GM12878 (cell line): Measurements from ENCODE around the gene PLTP. TPM values are rescaled to one million over a fixed set of nuclear protein-coding genes. Genes with fewer than 3 reads are reported as not detected.

Source experiments
- ATAC-seq: fragments of 200-7000 bp; cut with Tn5 transposase; 3 replicates; pipeline ENCODE4 v1.9.1; 2020; ENCODE audit warnings: mild to moderate bottlenecking, moderate library complexity
- BruUV-seq: library from RNA; stranded (reverse); fragments of 400-500 nt; replicated peaks from 2 replicates; lab custom pipeline; 2021; lab: Mats Ljungman, UMichigan
- CTCF ChIA-PET: fragments of 300-600 bp; sonication (Branson Sonifier 250); formaldehyde crosslinking; extraction: SDS; loops from one replicate; lab custom pipeline; 2021; ENCODE audit warnings: inconsistent platforms; lab: Yijun Ruan, JAX
- POLR2A ChIA-PET: fragments of 350-600 bp; formaldehyde crosslinking; extraction: SDS; loops from one replicate; lab custom pipeline; 2021; ENCODE audit warnings: inconsistent platforms; lab: Charles Lee
- RAD21 ChIA-PET: fragments of 300-600 bp; sonication (Branson Sonifier 250); formaldehyde crosslinking; loops from one replicate; lab custom pipeline; 2023; ENCODE audit warnings: antibody characterized with exemption; ENCODE audit not compliant: unreplicated experiment; lab: Charles Lee
- SMC1A ChIA-PET: fragments of 300-600 bp; sonication (Branson Sonifier 250); formaldehyde crosslinking; loops from one replicate; lab custom pipeline; 2023; ENCODE audit not compliant: unreplicated experiment, uncharacterized antibody; lab: Charles Lee
- DNase-seq: peaks from one replicate; pipeline ENCODE4 v3.0.0-alpha.2; 2011; ENCODE audit warnings: low read depth, low spot score
- FAIRE-seq: peaks from 3 replicates; lab custom pipeline; 2011; peaks lifted over from hg19 to GRCh38; lab: Jason Lieb, UNC
- H2AFZ ChIP-seq: 2 replicates; pipeline ENCODE4 v1.6.0; 2011; ENCODE audit warnings: low read depth, low read length, control low read depth; ENCODE audit not compliant: control insufficient read depth
- H3K27ac ChIP-seq: 2 replicates; pipeline ENCODE4 v1.5.1; 2011; ENCODE audit warnings: control low read depth; ENCODE audit not compliant: control insufficient read depth, insufficient read depth
- H3K27me3 ChIP-seq, 2 experiments: replicated peaks in 1 of 2; 2 replicates each; pipeline versions ENCODE4 v1.6.0 to v1.6.1; 2011; ENCODE audit warnings: low read length in 1 of 2; ENCODE audit not compliant: control insufficient read depth in 2 of 2, insufficient read depth in 2 of 2
- H3K36me3 ChIP-seq, 2 experiments: 2 replicates each; pipeline ENCODE4 v1.5.1; 2011; ENCODE audit warnings: low read length in 1 of 2; ENCODE audit not compliant: control insufficient read depth in 2 of 2, insufficient read depth in 2 of 2
- H3K4me1 ChIP-seq: 2 replicates; pipeline ENCODE4 v1.6.1; 2011; ENCODE audit warnings: mild to moderate bottlenecking, low read length, moderate library complexity, mixed read lengths; ENCODE audit not compliant: control insufficient read depth, insufficient read depth
- H3K4me2 ChIP-seq: 2 replicates; pipeline ENCODE4 v1.6.0; 2011; ENCODE audit warnings: control low read depth; ENCODE audit not compliant: control insufficient read depth, insufficient read depth
- H3K4me3 ChIP-seq: fragments of 200-600 bp; sonication (generic); 2 replicates; pipeline ENCODE4 v1.5.1; 2016
- H3K79me2 ChIP-seq: 2 replicates; pipeline ENCODE4 v1.6.0; 2011; ENCODE audit warnings: low read length; ENCODE audit not compliant: control insufficient read depth, insufficient read depth
- H3K9ac ChIP-seq: 2 replicates; pipeline ENCODE4 v1.8.0; 2011; ENCODE audit warnings: low read length, control low read depth, mixed read lengths; ENCODE audit not compliant: control insufficient read depth, insufficient read depth
- H3K9me3 ChIP-seq: replicated peaks from 3 replicates; pipeline ENCODE4 v1.5.1; 2011; ENCODE audit warnings: mild to moderate bottlenecking, low read length; ENCODE audit not compliant: control insufficient read depth, insufficient read depth
- H4K20me1 ChIP-seq: 2 replicates; pipeline ENCODE4 v1.6.0; 2011; ENCODE audit not compliant: control insufficient read depth, insufficient read depth
- CBX5 ChIP-seq: sonication (generic); IDR thresholded peaks from 2 replicates; pipeline ENCODE4 v1.6.1; 2016; ENCODE audit warnings: low read depth, moderate library complexity, mild to moderate bottlenecking, inconsistent platforms
- CEBPB ChIP-seq, 2 experiments: fragments of 150-350 bp in 1 of 2; IDR thresholded peaks; 2 replicates each; pipeline ENCODE4 v1.6.1; 2012 to 2014; ENCODE audit warnings: low read depth in 2 of 2, low read length in 2 of 2, borderline replicate concordance in 1 of 2, inconsistent platforms in 1 of 2
- EP300 ChIP-seq, 2 experiments: fragments of 150-350 bp in 1 of 2; IDR thresholded peaks; 2 replicates each; pipeline ENCODE4 v1.6.1; 2011 to 2012; ENCODE audit warnings: low read depth in 2 of 2, low read length in 2 of 2, borderline replicate concordance in 1 of 2, improper control_type of control experiment in 1 of 2, inconsistent platforms in 1 of 2; ENCODE audit not compliant: control insufficient read depth in 1 of 2
- HDGF ChIP-seq: fragments of 450-650 bp; IDR thresholded peaks from 2 replicates; pipeline ENCODE4 v1.6.1; 2016; ENCODE audit warnings: antibody characterized with exemption
- NFXL1 ChIP-seq: fragments of 450-650 bp; IDR thresholded peaks from 2 replicates; pipeline ENCODE4 v1.6.1; 2017; ENCODE audit warnings: antibody characterized with exemption, mild to moderate bottlenecking, borderline replicate concordance
- PML ChIP-seq: IDR thresholded peaks from 2 replicates; pipeline ENCODE4 v1.6.1; 2012; ENCODE audit warnings: low read length, inconsistent platforms
- RB1 ChIP-seq: fragments of 450-650 bp; formaldehyde crosslinking; IDR thresholded peaks from 2 replicates; pipeline ENCODE4 v1.6.1; 2017; ENCODE audit warnings: mild to moderate bottlenecking, borderline replicate concordance
- SIN3A ChIP-seq: IDR thresholded peaks from 2 replicates; pipeline ENCODE4 v1.6.1; 2012; ENCODE audit warnings: low read depth, low read length, improper control_type of control experiment
- SPI1 ChIP-seq: IDR thresholded peaks from 2 replicates; pipeline ENCODE4 v1.6.1; 2011; ENCODE audit warnings: low read depth, mild to moderate bottlenecking, low read length, moderate library complexity, borderline replicate concordance; ENCODE audit not compliant: insufficient read depth
- SREBF1 ChIP-seq: IDR thresholded peaks from 2 replicates; pipeline ENCODE4 v1.6.1; 2012; ENCODE audit warnings: mild to moderate bottlenecking, low read length
- SRF ChIP-seq, 2 experiments: IDR thresholded peaks; 2 replicates each; pipeline ENCODE4 v1.6.1; 2011; ENCODE audit warnings: low read depth in 2 of 2, low read length in 2 of 2, mild to moderate bottlenecking in 1 of 2, moderate library complexity in 1 of 2
- STAT3 ChIP-seq: IDR thresholded peaks from 2 replicates; pipeline ENCODE4 v1.6.1; 2011; ENCODE audit warnings: low read depth, low read length, improper control_type of control experiment
- SUZ12 ChIP-seq: fragments of 200-600 bp; sonication (generic); IDR thresholded peaks from one replicate; pipeline ENCODE4 v1.6.1; 2018; ENCODE audit warnings: antibody characterized with exemption, mild to moderate bottlenecking; ENCODE audit not compliant: unreplicated experiment
- WGBS: methylation state at CpG from one replicate; pipeline ENCODE4 v1.1.6; 2016; ENCODE audit warnings: low lambda C conversion rate; ENCODE audit not compliant: insufficient replicate concordance, insufficient coverage; ENCODE audit errors: missing lambda C conversion rate; 5-methylcytosine and 5-hydroxymethylcytosine counted together
- in situ Hi-C: fragments of 300-500 bp; cut with MboI; formaldehyde crosslinking; loops from 9 replicates; pipeline ENCODE4 v1.14.3; 2018; ENCODE audit warnings: mixed read lengths
- intact Hi-C: fragments of 100-400 bp; cut with micrococcal nuclease; formaldehyde crosslinking; loops from one replicate; pipeline ENCODE4 v1.14.2; 2022; ENCODE audit not compliant: unreplicated experiment
- polyA plus RNA-seq, 11 experiments: library from polyadenylated mRNA; depleted of rRNA in 4 of 11; unstranded in 6 of 11; stranded (reverse) in 5 of 11; fragments of >200 nt; fragmentation: Nextera tagmentation in 4 of 11; fragmentation: Illumina TruSeq in 1 of 11; extraction: Ambion mirVana in 4 of 11; extraction: Trizol in 1 of 11; gene quantifications; 1 replicate in 1 of 11; 2 replicates in 10 of 11; pipeline versions ENCODE4 v1.2.1 to v1.2.3, GENCODE V29; 2011 to 2016; ENCODE audit warnings: inconsistent platforms in 2 of 11, missing spikeins in 2 of 11, low read depth in 1 of 11
- total RNA-seq, 4 experiments: library from RNA; depleted of rRNA in 3 of 4; stranded (reverse); fragments of >200 nt in 3 of 4; fragmentation: Illumina TruSeq in 1 of 4; extraction: Trizol in 1 of 4; gene quantifications; 2 replicates each; pipeline versions ENCODE4 v1.2.1 to v1.2.3, GENCODE V29; 2013 to 2021
- TF ChIP-seq, protein P1 (sequence below): IDR thresholded peaks from 2 replicates; pipeline ENCODE4 v1.6.1; 2011; ENCODE audit warnings: low read depth, mild to moderate bottlenecking, low read length, moderate library complexity, borderline replicate concordance; ENCODE audit errors: extremely low read depth
- TF ChIP-seq, protein P2 (sequence below): fragments of 450-650 bp; IDR thresholded peaks from 2 replicates; pipeline ENCODE4 v1.6.1; 2017; ENCODE audit warnings: mild to moderate bottlenecking
- TF ChIP-seq, protein P3 (sequence below): fragments of 450-650 bp; formaldehyde crosslinking; IDR thresholded peaks from 2 replicates; pipeline ENCODE4 v1.4.0; 2022; ENCODE audit warnings: mild to moderate bottlenecking, moderate library complexity
- TF ChIP-seq, protein P4 (sequence below): IDR thresholded peaks from 2 replicates; pipeline ENCODE4 v1.6.1; 2012; ENCODE audit warnings: low read depth, low read length, improper control_type of control experiment
- TF ChIP-seq, protein P5 (sequence below): fragments of 450-650 bp; IDR thresholded peaks from 2 replicates; pipeline ENCODE4 v1.6.1; 2017; ENCODE audit warnings: borderline replicate concordance

Gene PLTP
- total and polyA plus RNA-seq, 10 of the 15 experiments (the other 5 are each of a cell fraction or from before 2014, with no cell fraction given) = 1.6 to 17.0 (median 7.6) TPM

DNA sequence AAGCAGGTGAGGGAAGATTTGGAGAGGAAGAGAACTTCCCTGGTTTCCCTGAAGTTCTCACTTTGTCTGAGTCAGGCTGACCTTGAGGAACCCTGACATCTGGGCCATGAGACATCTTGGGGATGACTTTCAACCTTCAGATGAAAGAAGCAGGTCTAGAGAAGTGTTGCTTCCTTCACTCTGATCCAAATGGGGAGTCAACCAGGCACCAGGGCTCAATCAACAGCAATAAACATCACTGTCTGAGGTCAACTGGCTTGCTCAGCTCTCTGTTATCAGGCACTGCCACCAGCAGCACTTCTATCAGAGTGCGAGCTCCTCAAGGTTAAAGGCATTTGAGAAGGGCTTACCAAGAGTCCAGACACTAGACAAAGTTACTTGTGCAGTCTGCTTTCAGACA lies 61.0 kb downstream of the PLTP start:
- Histone ChIP-seq H3K27ac (no peak overlapping the region), H4K20me1 (no peaks in the 10 kb centered on the region), H3K4me1 (peaks cover 2% of the 10 kb centered on the region), H3K9ac (no peak overlapping the region), H3K9me3 (no peaks in the 10 kb centered on the region), H3K4me3 (no peak overlapping the region), H2AFZ (no peak overlapping the region), H3K36me3 (no peaks in the 10 kb centered on the region), H3K79me2 (peaks cover 6% of the 10 kb centered on the region), H3K4me2 (no peak overlapping the region), H3K27me3 (no peaks in the 10 kb centered on the region)
- DNase-seq (no peak), FAIRE-seq (no peak), ATAC-seq (no peak)
- intact Hi-C loops (no loop called here), in situ Hi-C loops (no loop called here)
- ChIA-PET SMC1A (interaction anchor here (1.3 kb wide), 2 partner anchors 20 to 52 kb away, joined by 3 read pairs; no protein-coding TSS in a partner anchor), RAD21 (no interaction called here), POLR2A (interaction anchor here (1.9 to 2.4 kb wide), 2 partner anchors 9 to 38 kb away, joined by 7 to 10 read pairs; partner anchors contain the start of gene UBE2C), CTCF (interaction anchor here (1.7 kb wide), 1 partner anchor 52 kb away, joined by 6 read pairs; no protein-coding TSS in a partner anchor)
- WGBS = 100% methylated on average over 1 of the region's 1 CpG
- no TSS peak for BruUV-seq
- TF ChIP-seq NFXL1 = no peak
- TF ChIP-seq, protein P1, sequence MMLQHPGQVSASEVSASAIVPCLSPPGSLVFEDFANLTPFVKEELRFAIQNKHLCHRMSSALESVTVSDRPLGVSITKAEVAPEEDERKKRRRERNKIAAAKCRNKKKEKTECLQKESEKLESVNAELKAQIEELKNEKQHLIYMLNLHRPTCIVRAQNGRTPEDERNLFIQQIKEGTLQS = no peak
- no peak for TF ChIP-seq CBX5
- no peak for TF ChIP-seq STAT3
- TF ChIP-seq SRF (IDR thresholded peaks at IDR 0.05; ENCODE audit: low read depth in 2 of 2, low read length in 2 of 2) = no peak
- no peak for TF ChIP-seq SUZ12
- TF ChIP-seq, protein P2, sequence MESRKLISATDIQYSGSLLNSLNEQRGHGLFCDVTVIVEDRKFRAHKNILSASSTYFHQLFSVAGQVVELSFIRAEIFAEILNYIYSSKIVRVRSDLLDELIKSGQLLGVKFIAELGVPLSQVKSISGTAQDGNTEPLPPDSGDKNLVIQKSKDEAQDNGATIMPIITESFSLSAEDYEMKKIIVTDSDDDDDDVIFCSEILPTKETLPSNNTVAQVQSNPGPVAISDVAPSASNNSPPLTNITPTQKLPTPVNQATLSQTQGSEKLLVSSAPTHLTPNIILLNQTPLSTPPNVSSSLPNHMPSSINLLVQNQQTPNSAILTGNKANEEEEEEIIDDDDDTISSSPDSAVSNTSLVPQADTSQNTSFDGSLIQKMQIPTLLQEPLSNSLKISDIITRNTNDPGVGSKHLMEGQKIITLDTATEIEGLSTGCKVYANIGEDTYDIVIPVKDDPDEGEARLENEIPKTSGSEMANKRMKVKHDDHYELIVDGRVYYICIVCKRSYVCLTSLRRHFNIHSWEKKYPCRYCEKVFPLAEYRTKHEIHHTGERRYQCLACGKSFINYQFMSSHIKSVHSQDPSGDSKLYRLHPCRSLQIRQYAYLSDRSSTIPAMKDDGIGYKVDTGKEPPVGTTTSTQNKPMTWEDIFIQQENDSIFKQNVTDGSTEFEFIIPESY = no peak
- TF ChIP-seq, protein P3, sequence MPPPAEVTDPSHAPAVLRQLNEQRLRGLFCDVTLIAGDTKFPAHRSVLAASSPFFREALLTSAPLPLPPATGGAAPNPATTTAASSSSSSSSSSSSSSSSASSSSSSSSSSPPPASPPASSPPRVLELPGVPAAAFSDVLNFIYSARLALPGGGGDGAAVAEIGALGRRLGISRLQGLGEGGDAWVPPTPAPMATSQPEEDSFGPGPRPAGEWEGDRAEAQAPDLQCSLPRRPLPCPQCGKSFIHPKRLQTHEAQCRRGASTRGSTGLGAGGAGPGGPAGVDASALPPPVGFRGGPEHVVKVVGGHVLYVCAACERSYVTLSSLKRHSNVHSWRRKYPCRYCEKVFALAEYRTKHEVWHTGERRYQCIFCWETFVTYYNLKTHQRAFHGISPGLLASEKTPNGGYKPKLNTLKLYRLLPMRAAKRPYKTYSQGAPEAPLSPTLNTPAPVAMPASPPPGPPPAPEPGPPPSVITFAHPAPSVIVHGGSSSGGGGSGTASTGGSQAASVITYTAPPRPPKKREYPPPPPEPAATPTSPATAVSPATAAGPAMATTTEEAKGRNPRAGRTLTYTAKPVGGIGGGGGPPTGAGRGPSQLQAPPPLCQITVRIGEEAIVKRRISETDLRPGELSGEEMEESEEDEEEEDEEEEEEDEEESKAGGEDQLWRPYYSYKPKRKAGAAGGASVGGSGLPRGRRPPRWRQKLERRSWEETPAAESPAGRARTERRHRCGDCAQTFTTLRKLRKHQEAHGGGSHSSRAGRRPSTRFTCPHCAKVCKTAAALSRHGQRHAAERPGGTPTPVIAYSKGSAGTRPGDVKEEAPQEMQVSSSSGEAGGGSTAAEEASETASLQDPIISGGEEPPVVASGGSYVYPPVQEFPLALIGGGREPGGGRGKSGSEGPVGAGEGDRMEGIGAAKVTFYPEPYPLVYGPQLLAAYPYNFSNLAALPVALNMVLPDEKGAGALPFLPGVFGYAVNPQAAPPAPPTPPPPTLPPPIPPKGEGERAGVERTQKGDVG = no peak
- no peak for TF ChIP-seq CEBPB (IDR thresholded peaks at IDR 0.05; ENCODE audit: borderline replicate concordance in 1 of 2, low read depth in 2 of 2, low read length in 2 of 2)
- no peak for TF ChIP-seq SIN3A
- TF ChIP-seq SREBF1 = no peak
- TF ChIP-seq SPI1 = no peak
- TF ChIP-seq, protein P4, sequence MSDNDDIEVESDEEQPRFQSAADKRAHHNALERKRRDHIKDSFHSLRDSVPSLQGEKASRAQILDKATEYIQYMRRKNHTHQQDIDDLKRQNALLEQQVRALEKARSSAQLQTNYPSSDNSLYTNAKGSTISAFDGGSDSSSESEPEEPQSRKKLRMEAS = no peak
- TF ChIP-seq, protein P5, sequence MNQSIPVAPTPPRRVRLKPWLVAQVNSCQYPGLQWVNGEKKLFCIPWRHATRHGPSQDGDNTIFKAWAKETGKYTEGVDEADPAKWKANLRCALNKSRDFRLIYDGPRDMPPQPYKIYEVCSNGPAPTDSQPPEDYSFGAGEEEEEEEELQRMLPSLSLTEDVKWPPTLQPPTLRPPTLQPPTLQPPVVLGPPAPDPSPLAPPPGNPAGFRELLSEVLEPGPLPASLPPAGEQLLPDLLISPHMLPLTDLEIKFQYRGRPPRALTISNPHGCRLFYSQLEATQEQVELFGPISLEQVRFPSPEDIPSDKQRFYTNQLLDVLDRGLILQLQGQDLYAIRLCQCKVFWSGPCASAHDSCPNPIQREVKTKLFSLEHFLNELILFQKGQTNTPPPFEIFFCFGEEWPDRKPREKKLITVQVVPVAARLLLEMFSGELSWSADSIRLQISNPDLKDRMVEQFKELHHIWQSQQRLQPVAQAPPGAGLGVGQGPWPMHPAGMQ = no peak
- no peak for TF ChIP-seq PML
- no peak for TF ChIP-seq HDGF
- TF ChIP-seq RB1 = no peak
- no peak for TF ChIP-seq EP300 (IDR thresholded peaks at IDR 0.05; ENCODE audit: borderline replicate concordance in 1 of 2, control insufficient read depth in 1 of 2, low read depth in 2 of 2, low read length in 2 of 2)
